Panc1 (cell line): ENCODE data around the gene CACNA2D4. TPM values are rescaled to one million over a fixed set of nuclear protein-coding genes. Genes with fewer than 3 reads are reported as not detected.

Experiments
- ATAC-seq: fragments of 200-7000 bp; cut with Tn5 transposase; 2 replicates; pipeline ENCODE4 v1.9.1; 2020; ENCODE audit warnings: mild to moderate bottlenecking, moderate library complexity
- BruUV-seq: library from RNA; stranded (reverse); fragments of 400-500 nt; replicated peaks from 2 replicates; lab custom pipeline; 2021; lab: Mats Ljungman, UMichigan
- CTCF ChIA-PET: fragments of 300-600 bp; sonication (Branson Sonifier 250); formaldehyde crosslinking; loops from one replicate; lab custom pipeline; 2022; ENCODE audit warnings: antibody characterized with exemption; lab: Charles Lee
- POLR2A ChIA-PET: fragments of 300-600 bp; sonication (Branson Sonifier 250); formaldehyde crosslinking; loops from one replicate; lab custom pipeline; 2022; ENCODE audit warnings: antibody characterized with exemption; lab: Charles Lee
- DNase-seq: peaks from one replicate; pipeline ENCODE4 v3.0.0-alpha.2; 2010; ENCODE audit warnings: low read depth, low spot score
- H3K27ac ChIP-seq: 2 replicates; pipeline ENCODE4 v1.5.1; 2011; ENCODE audit warnings: mild to moderate bottlenecking, low read length, inconsistent platforms
- H3K27me3 ChIP-seq: fragments of 200-500 bp; sonication (Bioruptor generic); 2 replicates; pipeline ENCODE4 v1.6.0; 2014; ENCODE audit warnings: low read length, inconsistent platforms; ENCODE audit not compliant: control insufficient read depth, insufficient read depth
- H3K36me3 ChIP-seq: fragments of 200-500 bp; sonication (Bioruptor generic); 2 replicates; pipeline ENCODE4 v1.5.1; 2014; ENCODE audit warnings: inconsistent platforms, mild to moderate bottlenecking, low read length, moderate library complexity; ENCODE audit not compliant: control insufficient read depth, insufficient read depth
- H3K4me1 ChIP-seq: 2 replicates; pipeline ENCODE4 v1.5.1; 2011; ENCODE audit warnings: inconsistent platforms, mild to moderate bottlenecking, low read length, moderate library complexity; ENCODE audit not compliant: control insufficient read depth, insufficient read depth
- H3K4me3 ChIP-seq, 2 experiments: 2 replicates each; pipeline ENCODE4 v1.5.1; 2011 to 2012; ENCODE audit warnings: low read depth in 2 of 2, low read length in 2 of 2, mild to moderate bottlenecking in 2 of 2, inconsistent platforms in 1 of 2, moderate library complexity in 1 of 2
- H3K9me3 ChIP-seq: fragments of 200-500 bp; sonication (Bioruptor generic); 2 replicates; pipeline ENCODE4 v1.5.1; 2014; ENCODE audit warnings: low read depth, mild to moderate bottlenecking, inconsistent platforms, low read length, moderate library complexity; ENCODE audit not compliant: control insufficient read depth, insufficient read depth
- POLR2AphosphoS5 ChIP-seq: IDR thresholded peaks from 2 replicates; pipeline ENCODE4 v1.6.1; 2012; ENCODE audit warnings: mild to moderate bottlenecking, low read depth, low read length, moderate library complexity
- SIN3A ChIP-seq: IDR thresholded peaks from 2 replicates; pipeline ENCODE4 v1.6.1; 2012; ENCODE audit warnings: low read depth, mild to moderate bottlenecking, low read length, moderate library complexity, borderline replicate concordance; ENCODE audit not compliant: insufficient read depth
- TCF7L2 ChIP-seq: IDR thresholded peaks from 2 replicates; pipeline ENCODE4 v1.6.1; 2011; ENCODE audit warnings: mild to moderate bottlenecking, low read depth, low read length, inconsistent platforms
- in situ Hi-C: cut with HindIII; loops from 2 replicates; pipeline ENCODE4 v1.10.0; 2016; ENCODE audit warnings: low sequenced_read_pairs, low pct_unique_long_range_greater_than_20kb
- intact Hi-C: fragments of 100-400 bp; cut with micrococcal nuclease; formaldehyde crosslinking; loops from one replicate; pipeline ENCODE4 v1.10.0; 2022; ENCODE audit not compliant: unreplicated experiment
- total RNA-seq: library from RNA; stranded (reverse); gene quantifications from one replicate; pipeline ENCODE4 v1.2.1, GENCODE V29; 2021; ENCODE audit not compliant: unreplicated experiment
- TF ChIP-seq, protein P1 (sequence below): fragments of 450-650 bp; IDR thresholded peaks from 2 replicates; pipeline ENCODE4 v1.5.1; 2017; ENCODE audit warnings: mild to moderate bottlenecking
- TF ChIP-seq, protein P2 (sequence below), 2 experiments: IDR thresholded peaks; 2 replicates each; pipeline ENCODE4 v1.6.1; 2011 to 2012; ENCODE audit warnings: low read depth in 2 of 2, control low read depth in 1 of 2, low read length in 1 of 2, mild to moderate bottlenecking in 1 of 2, moderate library complexity in 1 of 2; ENCODE audit not compliant: insufficient read depth in 1 of 2

The CACNA2D4 gene
- total RNA-seq, 1 experiment from 2014 or later, result 0.15 TPM

DNA sequence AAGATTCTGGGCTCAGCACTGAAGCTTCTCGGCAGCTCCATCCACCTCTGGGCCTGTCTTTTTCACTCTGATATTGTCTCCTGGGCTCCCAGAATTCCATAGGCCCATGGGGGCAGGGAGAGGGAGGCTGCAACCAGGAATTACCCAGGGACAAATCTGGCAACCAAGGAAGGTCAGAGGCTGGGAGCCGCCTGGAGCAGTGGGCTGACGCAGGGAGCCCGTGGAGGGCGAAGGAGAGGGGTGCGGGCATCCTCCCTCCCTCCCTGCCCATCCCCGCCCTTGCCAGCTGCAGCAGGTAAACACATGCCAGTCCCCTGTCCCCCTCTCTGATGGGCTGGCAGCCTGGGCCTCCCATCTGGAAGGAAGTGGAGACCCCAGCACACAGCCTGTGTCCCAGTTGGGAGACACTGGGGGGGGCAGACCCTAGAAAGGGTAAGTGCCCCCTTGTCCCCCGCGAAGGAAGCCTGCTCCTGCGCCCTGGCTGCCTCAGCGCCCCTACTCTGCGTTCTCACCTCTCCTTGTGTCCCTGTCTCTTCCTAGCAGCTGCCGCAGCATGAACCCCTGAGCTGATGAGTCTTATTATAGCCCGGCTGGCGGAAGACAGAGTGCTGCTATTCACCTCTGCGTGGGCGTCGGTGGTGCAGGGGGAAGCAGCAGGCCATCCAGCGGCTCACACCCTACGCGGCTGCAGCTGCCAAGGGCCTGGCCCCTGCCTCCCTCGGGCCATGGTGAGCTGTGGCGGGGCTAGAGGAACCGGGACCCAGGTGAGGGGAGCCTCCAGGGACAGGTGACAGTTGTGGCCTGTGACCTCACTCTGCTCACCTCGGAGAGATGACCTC, 91.4 kb downstream of the CACNA2D4 start:
- no peaks in the 10 kb centered on the region for H3K9me3 ChIP-seq
- TF ChIP-seq, protein P1, sequence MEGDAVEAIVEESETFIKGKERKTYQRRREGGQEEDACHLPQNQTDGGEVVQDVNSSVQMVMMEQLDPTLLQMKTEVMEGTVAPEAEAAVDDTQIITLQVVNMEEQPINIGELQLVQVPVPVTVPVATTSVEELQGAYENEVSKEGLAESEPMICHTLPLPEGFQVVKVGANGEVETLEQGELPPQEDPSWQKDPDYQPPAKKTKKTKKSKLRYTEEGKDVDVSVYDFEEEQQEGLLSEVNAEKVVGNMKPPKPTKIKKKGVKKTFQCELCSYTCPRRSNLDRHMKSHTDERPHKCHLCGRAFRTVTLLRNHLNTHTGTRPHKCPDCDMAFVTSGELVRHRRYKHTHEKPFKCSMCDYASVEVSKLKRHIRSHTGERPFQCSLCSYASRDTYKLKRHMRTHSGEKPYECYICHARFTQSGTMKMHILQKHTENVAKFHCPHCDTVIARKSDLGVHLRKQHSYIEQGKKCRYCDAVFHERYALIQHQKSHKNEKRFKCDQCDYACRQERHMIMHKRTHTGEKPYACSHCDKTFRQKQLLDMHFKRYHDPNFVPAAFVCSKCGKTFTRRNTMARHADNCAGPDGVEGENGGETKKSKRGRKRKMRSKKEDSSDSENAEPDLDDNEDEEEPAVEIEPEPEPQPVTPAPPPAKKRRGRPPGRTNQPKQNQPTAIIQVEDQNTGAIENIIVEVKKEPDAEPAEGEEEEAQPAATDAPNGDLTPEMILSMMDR, result no peak
- TF ChIP-seq SIN3A, result no peak
- no peak for TF ChIP-seq TCF7L2
- TF ChIP-seq POLR2AphosphoS5, result no peak
- TF ChIP-seq, protein P2, sequence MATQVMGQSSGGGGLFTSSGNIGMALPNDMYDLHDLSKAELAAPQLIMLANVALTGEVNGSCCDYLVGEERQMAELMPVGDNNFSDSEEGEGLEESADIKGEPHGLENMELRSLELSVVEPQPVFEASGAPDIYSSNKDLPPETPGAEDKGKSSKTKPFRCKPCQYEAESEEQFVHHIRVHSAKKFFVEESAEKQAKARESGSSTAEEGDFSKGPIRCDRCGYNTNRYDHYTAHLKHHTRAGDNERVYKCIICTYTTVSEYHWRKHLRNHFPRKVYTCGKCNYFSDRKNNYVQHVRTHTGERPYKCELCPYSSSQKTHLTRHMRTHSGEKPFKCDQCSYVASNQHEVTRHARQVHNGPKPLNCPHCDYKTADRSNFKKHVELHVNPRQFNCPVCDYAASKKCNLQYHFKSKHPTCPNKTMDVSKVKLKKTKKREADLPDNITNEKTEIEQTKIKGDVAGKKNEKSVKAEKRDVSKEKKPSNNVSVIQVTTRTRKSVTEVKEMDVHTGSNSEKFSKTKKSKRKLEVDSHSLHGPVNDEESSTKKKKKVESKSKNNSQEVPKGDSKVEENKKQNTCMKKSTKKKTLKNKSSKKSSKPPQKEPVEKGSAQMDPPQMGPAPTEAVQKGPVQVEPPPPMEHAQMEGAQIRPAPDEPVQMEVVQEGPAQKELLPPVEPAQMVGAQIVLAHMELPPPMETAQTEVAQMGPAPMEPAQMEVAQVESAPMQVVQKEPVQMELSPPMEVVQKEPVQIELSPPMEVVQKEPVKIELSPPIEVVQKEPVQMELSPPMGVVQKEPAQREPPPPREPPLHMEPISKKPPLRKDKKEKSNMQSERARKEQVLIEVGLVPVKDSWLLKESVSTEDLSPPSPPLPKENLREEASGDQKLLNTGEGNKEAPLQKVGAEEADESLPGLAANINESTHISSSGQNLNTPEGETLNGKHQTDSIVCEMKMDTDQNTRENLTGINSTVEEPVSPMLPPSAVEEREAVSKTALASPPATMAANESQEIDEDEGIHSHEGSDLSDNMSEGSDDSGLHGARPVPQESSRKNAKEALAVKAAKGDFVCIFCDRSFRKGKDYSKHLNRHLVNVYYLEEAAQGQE (IDR thresholded peaks at IDR 0.05; ENCODE audit: insufficient read depth in 1 of 2, low read depth in 2 of 2, low read length in 1 of 2), result no peak
- H3K4me1 ChIP-seq, result no peaks in the 10 kb centered on the region
- POLR2A ChIA-PET, result no interaction called here
- in situ Hi-C loops (no loop called here), intact Hi-C loops (no loop called here)
- no peaks in the 10 kb centered on the region; the same call in 1 of the 2 replicates for H3K27me3 ChIP-seq
- ATAC-seq (no peak), DNase-seq (no peak)
- no peak overlapping the region for H3K4me3 ChIP-seq
- CTCF ChIA-PET, result no interaction called here
- no peak overlapping the region for H3K27ac ChIP-seq
- H3K36me3 ChIP-seq, result no peaks in the 10 kb centered on the region
- BruUV-seq, result no TSS peak

DNA sequence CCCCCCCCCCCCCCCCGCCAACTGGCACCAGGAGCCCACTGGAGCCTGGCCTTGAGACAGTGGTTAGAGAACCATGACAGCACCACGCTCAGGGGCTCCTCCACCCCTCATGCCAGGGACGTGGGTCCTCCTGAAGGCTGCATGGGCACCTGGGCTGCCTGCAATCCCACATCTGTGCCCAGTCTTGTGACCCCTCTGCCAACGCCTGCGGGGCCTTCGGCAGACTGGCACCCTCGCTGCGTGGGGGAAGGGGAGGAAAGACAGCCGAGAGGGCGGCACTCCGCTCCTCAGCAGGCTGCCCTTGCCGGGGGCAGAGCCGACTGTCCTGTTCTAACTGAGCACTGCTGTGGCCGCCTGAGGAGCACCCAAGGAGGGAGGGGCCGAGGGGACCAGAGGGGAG, 92.1 kb downstream of the CACNA2D4 start:
- ChIA-PET CTCF (no interaction called here), POLR2A (no interaction called here)
- BruUV-seq, result no TSS peak
- TF ChIP-seq POLR2AphosphoS5, result no peak
- TF ChIP-seq, protein P1, result no peak
- TF ChIP-seq, protein P2 (IDR thresholded peaks at IDR 0.05; ENCODE audit: insufficient read depth in 1 of 2, low read depth in 2 of 2, low read length in 1 of 2), result no peak
- TF ChIP-seq TCF7L2, result no peak
- no peak for TF ChIP-seq SIN3A
- H3K4me3 ChIP-seq, result no peak overlapping the region
- H3K36me3 ChIP-seq, result no peaks in the 10 kb centered on the region
- no peaks in the 10 kb centered on the region; the same call in 1 of the 2 replicates for H3K27me3 ChIP-seq
- no peak overlapping the region for H3K27ac ChIP-seq
- no peaks in the 10 kb centered on the region for H3K4me1 ChIP-seq
- in situ Hi-C loops, result no loop called here
- no peak for ATAC-seq
- H3K9me3 ChIP-seq, result no peaks in the 10 kb centered on the region
- DNase-seq, result no peak
- intact Hi-C loops, result no loop called here
